ENCODE data around the gene SAMD4A. TPM values are rescaled to one million over a fixed set of nuclear protein-coding genes. Genes with fewer than 3 reads are reported as not detected.
"Not testable (repeated sequence)": the region's sequence is repeated elsewhere in the genome, so short reads cannot be mapped to it uniquely, and the experiment has no call there.

SAMD4A gene
- polyA plus RNA-seq, 4 donors = 2.7 to 9.6 (median 3.5) TPM

DNA sequence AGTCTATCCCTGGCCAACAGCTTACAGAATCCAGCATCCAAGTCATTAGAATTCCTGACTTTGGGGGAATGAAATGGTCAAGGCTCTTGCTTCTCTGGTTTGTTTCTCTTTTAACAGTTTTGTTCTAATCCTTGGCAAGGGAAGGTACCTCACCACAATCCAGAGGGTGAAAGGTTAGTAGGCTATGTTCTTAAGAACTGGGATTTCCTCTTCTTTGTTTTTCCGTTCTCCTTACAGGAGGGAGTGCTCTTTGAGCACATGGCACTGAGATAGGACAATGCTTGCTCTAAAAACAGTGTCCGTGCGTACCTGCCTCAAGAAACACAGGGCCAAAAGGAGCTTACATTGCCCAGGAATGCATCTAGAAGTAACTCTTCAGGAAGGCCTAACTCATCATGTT lies 179.1 kb downstream of the SAMD4A start:
- no peaks in the 10 kb centered on the region for H3K27me3 ChIP-seq (ENCODE audit: control insufficient read depth in 3 of 3, insufficient read depth in 3 of 3, low read length in 3 of 3)
- no peaks in the 10 kb centered on the region for H3K36me3 ChIP-seq (ENCODE audit: control insufficient read depth in 3 of 3, insufficient read depth in 2 of 3, low read depth in 1 of 3, low read length in 3 of 3)
- no peaks in the 10 kb centered on the region for H3K9me3 ChIP-seq (ENCODE audit: control insufficient read depth in 2 of 2, insufficient read depth in 1 of 2, low read depth in 1 of 2, low read length in 1 of 2)
- no peak overlapping the region for H3K27ac ChIP-seq (ENCODE audit: low read depth in 1 of 3, low read length in 2 of 3)
- no peaks in the 10 kb centered on the region for H3K4me1 ChIP-seq (ENCODE audit: control insufficient read depth in 3 of 3, insufficient read depth in 2 of 3, low read depth in 1 of 3, low read length in 2 of 3)
- 83 to 89% (median 85%) methylated on average over 3 of the region's 3 CpGs for WGBS, 3 donors
- FAIRE-seq = no peak
- DNase-seq = no peak
- no peak overlapping the region for H3K4me3 ChIP-seq (ENCODE audit: low read depth in 1 of 3, low read length in 3 of 3)

DNA sequence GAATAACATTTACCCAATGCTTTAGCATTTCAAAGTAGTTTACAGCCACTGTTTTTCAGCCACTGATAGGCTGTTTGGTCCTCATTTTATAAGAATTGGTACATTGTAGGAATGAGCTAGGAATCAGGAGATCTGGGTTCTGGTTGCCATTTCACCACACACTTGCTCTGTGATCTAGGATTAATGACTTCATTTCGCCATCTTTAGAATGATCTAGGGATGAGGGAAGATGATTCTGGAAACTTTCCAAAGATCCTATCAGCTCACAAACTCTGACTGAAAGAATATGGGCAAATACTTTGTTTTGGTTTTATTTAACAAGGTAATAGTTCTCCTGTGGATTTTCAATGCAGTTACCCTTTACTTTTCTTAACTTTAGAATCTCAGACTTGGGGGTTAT lies 180.7 kb downstream of the SAMD4A start:
- Histone ChIP-seq H3K4me1 (ENCODE audit: control insufficient read depth in 3 of 3, insufficient read depth in 2 of 3, low read depth in 1 of 3, low read length in 2 of 3) (no peaks in the 10 kb centered on the region), H3K4me3 (ENCODE audit: low read depth in 1 of 3, low read length in 3 of 3) (no peak overlapping the region), H3K36me3 (ENCODE audit: control insufficient read depth in 3 of 3, insufficient read depth in 2 of 3, low read depth in 1 of 3, low read length in 3 of 3) (peaks cover 0 to 4% (median 0%) of the 10 kb centered on the region in 3 donors), H3K27me3 (ENCODE audit: control insufficient read depth in 3 of 3, insufficient read depth in 3 of 3, low read length in 3 of 3) (no peaks in the 10 kb centered on the region), H3K9me3 (ENCODE audit: control insufficient read depth in 2 of 2, insufficient read depth in 1 of 2, low read depth in 1 of 2, low read length in 1 of 2) (no peaks in the 10 kb centered on the region), H3K27ac (ENCODE audit: low read depth in 1 of 3, low read length in 2 of 3) (no peak overlapping the region)
- 80 to 93% (median 90%) methylated on average over 1 of the region's 1 CpG for WGBS, 3 donors
- no peak for DNase-seq
- no peak for FAIRE-seq

DNA sequence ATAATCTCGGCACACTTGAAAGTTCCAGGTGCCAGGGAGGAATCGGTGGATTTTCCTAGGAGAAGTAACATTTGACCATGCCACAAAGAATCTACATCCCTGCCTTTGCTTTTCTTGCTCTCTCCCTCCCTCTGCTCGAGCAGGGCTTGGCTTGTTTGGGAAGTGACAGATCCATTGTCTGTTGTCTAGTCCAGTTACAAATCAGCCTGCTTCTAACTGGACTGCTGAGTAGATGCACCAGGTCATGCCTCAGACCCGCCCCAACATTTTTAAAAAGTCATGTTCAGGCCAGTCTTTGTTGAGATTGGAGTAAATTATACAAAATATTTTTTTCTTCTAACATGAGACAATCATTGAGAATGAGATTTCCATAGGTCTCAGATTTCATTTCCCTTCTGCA lies 182.3 kb downstream of the SAMD4A start:
- DNase-seq (no peak), FAIRE-seq (no peak)
- Histone ChIP-seq H3K36me3 (ENCODE audit: control insufficient read depth in 3 of 3, insufficient read depth in 2 of 3, low read depth in 1 of 3, low read length in 3 of 3) (peaks cover 0 to 4% (median 0%) of the 10 kb centered on the region in 3 donors), H3K27ac (ENCODE audit: low read depth in 1 of 3, low read length in 2 of 3) (no peak overlapping the region), H3K27me3 (ENCODE audit: control insufficient read depth in 3 of 3, insufficient read depth in 3 of 3, low read length in 3 of 3) (no peaks in the 10 kb centered on the region), H3K4me3 (ENCODE audit: low read depth in 1 of 3, low read length in 3 of 3) (no peak overlapping the region), H3K9me3 (ENCODE audit: control insufficient read depth in 2 of 2, insufficient read depth in 1 of 2, low read depth in 1 of 2, low read length in 1 of 2) (no peaks in the 10 kb centered on the region), H3K4me1 (ENCODE audit: control insufficient read depth in 3 of 3, insufficient read depth in 2 of 3, low read depth in 1 of 3, low read length in 2 of 3) (no peaks in the 10 kb centered on the region)
- 78 to 88% (median 85%) methylated on average over 4 of the region's 4 CpGs for WGBS, 3 donors

DNA sequence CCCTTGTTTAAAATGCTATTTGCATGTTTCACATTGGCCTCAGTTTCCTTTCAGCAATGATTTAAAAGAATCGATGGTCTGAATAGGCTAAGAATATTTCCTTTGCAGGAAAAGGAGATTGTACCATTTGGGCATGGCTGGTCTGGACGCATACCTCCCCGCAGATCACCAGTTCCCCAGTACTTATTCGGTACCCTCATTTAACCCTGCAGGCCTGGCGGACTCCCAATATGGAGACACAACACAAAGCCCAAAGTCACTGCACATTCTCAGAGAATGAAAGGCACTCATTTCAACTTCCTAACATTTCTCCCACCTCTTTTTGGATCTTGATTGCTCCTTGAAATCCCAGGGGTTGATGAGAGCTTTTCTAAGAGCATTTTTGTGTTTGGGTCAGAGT lies 182.8 kb downstream of the SAMD4A start:
- Histone ChIP-seq H3K4me1 (ENCODE audit: control insufficient read depth in 3 of 3, insufficient read depth in 2 of 3, low read depth in 1 of 3, low read length in 2 of 3) (no peaks in the 10 kb centered on the region), H3K9me3 (ENCODE audit: control insufficient read depth in 2 of 2, insufficient read depth in 1 of 2, low read depth in 1 of 2, low read length in 1 of 2) (no peaks in the 10 kb centered on the region), H3K4me3 (ENCODE audit: low read depth in 1 of 3, low read length in 3 of 3) (no peak overlapping the region), H3K36me3 (ENCODE audit: control insufficient read depth in 3 of 3, insufficient read depth in 2 of 3, low read depth in 1 of 3, low read length in 3 of 3) (peaks cover 0 to 4% (median 0%) of the 10 kb centered on the region in 3 donors), H3K27ac (ENCODE audit: low read depth in 1 of 3, low read length in 2 of 3) (no peak overlapping the region), H3K27me3 (ENCODE audit: control insufficient read depth in 3 of 3, insufficient read depth in 3 of 3, low read length in 3 of 3) (no peaks in the 10 kb centered on the region)
- DNase-seq (no peak), FAIRE-seq (no peak)
- 90 to 96% (median 93%) methylated on average over 5 of the region's 5 CpGs for WGBS, 3 donors

DNA sequence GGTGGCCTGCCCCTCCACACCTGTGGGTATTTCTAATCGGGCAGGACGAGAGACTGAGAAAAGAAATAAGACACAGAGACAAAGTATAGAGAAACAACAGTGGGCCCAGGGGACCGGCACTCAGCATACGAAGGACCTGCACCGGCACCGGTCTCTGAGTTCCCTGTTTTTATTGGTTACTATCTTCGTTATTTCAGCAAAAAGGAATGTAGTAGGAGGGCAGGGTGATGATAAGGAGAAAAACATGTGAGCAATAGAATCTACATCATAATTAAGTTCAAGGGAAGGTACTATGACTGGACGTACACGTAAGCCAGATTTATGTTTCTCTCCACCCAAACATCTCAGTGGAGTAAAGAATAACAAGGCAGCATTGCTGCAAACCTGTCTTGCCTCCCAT lies 185.7 kb downstream of the SAMD4A start:
- not testable (repeated sequence) for FAIRE-seq; H3K4me3 ChIP-seq (ENCODE audit: low read depth in 1 of 3, low read length in 3 of 3); H3K27ac ChIP-seq (ENCODE audit: low read depth in 1 of 3, low read length in 2 of 3); H3K9me3 ChIP-seq (ENCODE audit: control insufficient read depth in 2 of 2, insufficient read depth in 1 of 2, low read depth in 1 of 2, low read length in 1 of 2); H3K4me1 ChIP-seq (ENCODE audit: control insufficient read depth in 3 of 3, insufficient read depth in 2 of 3, low read depth in 1 of 3, low read length in 2 of 3); H3K36me3 ChIP-seq (ENCODE audit: control insufficient read depth in 3 of 3, insufficient read depth in 2 of 3, low read depth in 1 of 3, low read length in 3 of 3); H3K27me3 ChIP-seq (ENCODE audit: control insufficient read depth in 3 of 3, insufficient read depth in 3 of 3, low read length in 3 of 3)
- WGBS, 3 donors = 86 to 91% (median 91%) methylated on average over 9 of the region's 9 CpGs
- peak in 1 of 2 donors; percentile 34 for DNase-seq

DNA sequence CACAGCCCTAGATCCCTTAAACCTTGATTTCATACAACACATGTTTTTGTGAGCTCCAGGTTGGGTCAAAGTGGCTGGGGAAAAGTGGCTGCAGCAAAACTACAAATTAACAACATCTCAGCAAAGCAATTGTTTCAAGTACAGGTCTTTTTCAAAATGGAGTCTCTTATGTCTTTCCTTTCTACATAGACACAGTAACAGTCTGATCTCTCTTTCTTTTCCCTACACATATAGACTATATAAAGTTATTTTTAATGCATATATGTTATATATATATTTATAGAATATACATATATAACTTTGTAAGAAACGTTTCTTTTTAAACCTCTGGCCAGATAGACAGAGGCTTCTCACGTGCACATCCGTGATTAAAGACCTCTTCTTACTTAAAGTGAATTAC lies 186.5 kb downstream of the SAMD4A start:
- not testable (repeated sequence) for FAIRE-seq; H3K9me3 ChIP-seq (ENCODE audit: control insufficient read depth in 2 of 2, insufficient read depth in 1 of 2, low read depth in 1 of 2, low read length in 1 of 2); H3K27ac ChIP-seq (ENCODE audit: low read depth in 1 of 3, low read length in 2 of 3); H3K36me3 ChIP-seq (ENCODE audit: control insufficient read depth in 3 of 3, insufficient read depth in 2 of 3, low read depth in 1 of 3, low read length in 3 of 3); H3K27me3 ChIP-seq (ENCODE audit: control insufficient read depth in 3 of 3, insufficient read depth in 3 of 3, low read length in 3 of 3); DNase-seq; H3K4me1 ChIP-seq (ENCODE audit: control insufficient read depth in 3 of 3, insufficient read depth in 2 of 3, low read depth in 1 of 3, low read length in 2 of 3); H3K4me3 ChIP-seq (ENCODE audit: low read depth in 1 of 3, low read length in 3 of 3)
- 90 to 95% (median 92%) methylated on average over 3 of the region's 3 CpGs for WGBS, 3 donors

DNA sequence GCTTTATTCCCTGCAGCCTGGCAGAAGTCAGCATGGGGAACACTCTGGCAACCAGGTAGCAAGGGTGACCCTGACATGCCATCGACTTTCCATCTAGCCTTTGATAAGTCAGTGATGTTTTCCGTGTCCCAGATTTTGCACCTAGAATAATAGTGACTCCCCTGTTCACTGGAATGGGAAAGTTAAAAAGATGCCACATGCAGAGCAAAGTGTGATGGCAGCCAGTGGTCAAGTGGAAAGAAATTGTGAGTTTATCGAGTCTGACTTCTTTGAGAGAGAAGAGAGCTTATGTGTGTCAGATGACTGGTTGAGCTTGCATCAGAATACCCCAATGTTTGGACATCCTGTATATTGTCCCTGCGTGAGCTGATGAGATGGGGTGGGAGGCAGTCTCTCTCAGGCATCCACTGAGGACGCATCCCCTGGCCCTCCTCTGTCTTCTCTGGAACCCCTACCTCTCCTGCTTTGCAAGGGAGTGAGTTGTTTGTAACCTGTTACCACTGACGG lies 187.2 kb downstream of the SAMD4A start:
- FAIRE-seq (no peak), DNase-seq (no peak)
- no peaks in the 10 kb centered on the region for H3K4me1 ChIP-seq (ENCODE audit: control insufficient read depth in 3 of 3, insufficient read depth in 2 of 3, low read depth in 1 of 3, low read length in 2 of 3)
- 88 to 90% (median 90%) methylated on average over 6 of the region's 6 CpGs for WGBS, 3 donors
- peaks cover 0 to 9% (median 0%) of the 10 kb centered on the region in 3 donors for H3K36me3 ChIP-seq (ENCODE audit: control insufficient read depth in 3 of 3, insufficient read depth in 2 of 3, low read depth in 1 of 3, low read length in 3 of 3)
- no peak overlapping the region for H3K4me3 ChIP-seq (ENCODE audit: low read depth in 1 of 3, low read length in 3 of 3)
- no peaks in the 10 kb centered on the region for H3K27me3 ChIP-seq (ENCODE audit: control insufficient read depth in 3 of 3, insufficient read depth in 3 of 3, low read length in 3 of 3)
- no peak overlapping the region for H3K27ac ChIP-seq (ENCODE audit: low read depth in 1 of 3, low read length in 2 of 3)
- no peaks in the 10 kb centered on the region for H3K9me3 ChIP-seq (ENCODE audit: control insufficient read depth in 2 of 2, insufficient read depth in 1 of 2, low read depth in 1 of 2, low read length in 1 of 2)

DNA sequence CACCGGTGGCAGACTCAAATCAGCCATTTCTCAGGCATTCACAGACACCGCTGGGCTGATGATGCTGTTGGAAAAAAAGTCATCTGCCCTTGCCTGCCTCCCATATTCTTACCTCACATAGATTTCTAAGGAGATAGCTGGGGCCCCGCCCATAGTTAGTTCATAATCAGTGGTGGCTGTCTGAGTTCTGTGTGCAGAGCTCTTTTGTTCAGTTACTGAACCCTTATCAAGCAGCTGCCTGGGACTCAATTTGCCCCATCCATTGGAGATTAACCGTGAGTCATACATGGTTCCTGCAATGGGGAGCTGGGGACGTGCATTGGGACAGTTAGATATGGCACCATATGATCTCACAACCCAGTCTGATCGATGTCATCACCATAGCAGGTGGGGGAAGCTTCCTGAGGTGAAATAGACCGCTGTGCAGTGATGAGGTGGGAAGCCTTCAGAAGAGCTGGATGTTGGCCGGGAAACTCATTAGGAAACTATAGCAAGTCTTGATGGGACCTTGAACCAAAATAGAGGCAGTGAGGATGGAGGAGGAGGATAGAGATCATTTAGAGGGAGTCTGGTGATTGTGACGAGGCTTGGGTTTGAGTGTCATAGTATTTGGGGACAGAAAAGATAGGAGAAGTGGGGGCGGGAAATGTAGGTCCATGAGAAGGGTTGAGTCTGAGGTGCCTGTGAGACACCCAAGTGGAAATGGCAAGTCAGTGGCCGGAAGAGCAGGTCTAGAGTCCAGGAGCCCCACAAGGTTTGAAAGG lies 187.9 kb downstream of the SAMD4A start:
- Histone ChIP-seq H3K27me3 (ENCODE audit: control insufficient read depth in 3 of 3, insufficient read depth in 3 of 3, low read length in 3 of 3) (no peaks in the 10 kb centered on the region), H3K36me3 (ENCODE audit: control insufficient read depth in 3 of 3, insufficient read depth in 2 of 3, low read depth in 1 of 3, low read length in 3 of 3) (peaks cover 0 to 9% (median 0%) of the 10 kb centered on the region in 3 donors), H3K27ac (ENCODE audit: low read depth in 1 of 3, low read length in 2 of 3) (no peak overlapping the region), H3K9me3 (ENCODE audit: control insufficient read depth in 2 of 2, insufficient read depth in 1 of 2, low read depth in 1 of 2, low read length in 1 of 2) (no peaks in the 10 kb centered on the region), H3K4me3 (ENCODE audit: low read depth in 1 of 3, low read length in 3 of 3) (no peak overlapping the region), H3K4me1 (ENCODE audit: control insufficient read depth in 3 of 3, insufficient read depth in 2 of 3, low read depth in 1 of 3, low read length in 2 of 3) (no peaks in the 10 kb centered on the region)
- WGBS, 3 donors = 68 to 79% (median 72%) methylated on average over 11 of the region's 11 CpGs
- DNase-seq (no peak), FAIRE-seq (no peak)

Data from small intestine (tissue), 7 donors.